GM20000 (cell line): Measurements from ENCODE around the gene PLAU.

Source experiments
- DNase-seq: peaks from one replicate; pipeline ENCODE4 v3.0.0; 2012; ENCODE audit warnings: low spot score
- CTCF ChIP-seq: IDR thresholded peaks from 2 replicates; pipeline ENCODE4 v1.5.1; 2012; ENCODE audit warnings: mild to moderate bottlenecking, control low read depth; ENCODE audit errors: extremely low read depth, missing control alignments

PLAU gene

GRCh38 chr10:73944356-73945100, 33.6 kb downstream of the PLAU start:
- DNase-seq = no peak
- TF ChIP-seq CTCF = no peak

GRCh38 chr10:73946253-73947145, 35.6 kb downstream of the PLAU start:
- TF ChIP-seq CTCF = no peak

GRCh38 chr10:73948947-73949633, 38.2 kb downstream of the PLAU start:
- no peak for TF ChIP-seq CTCF
- no peak for DNase-seq

More at GRCh38 chr10:73946253-73947145, 35.6 kb downstream of the PLAU start:
- DNase-seq = no peak

- no peak for DNase-seq
- no peak for TF ChIP-seq CTCF
These were observed 39.4 kb downstream of the PLAU start for GRCh38 chr10:73950155-73950948.

GRCh38 chr10:73953665-73954064, 42.7 kb downstream of the PLAU start:
- DNase-seq = no peak
- TF ChIP-seq CTCF = no peak

- TF ChIP-seq CTCF = no peak
- DNase-seq = no peak
These were observed 43.8 kb downstream of the PLAU start for GRCh38 chr10:73954737-73955136.
